ENCODE measurements around the gene SH2D1B. TPM values are rescaled to one million over a fixed set of nuclear protein-coding genes. Genes with fewer than 3 reads are reported as not detected.

Gene SH2D1B
- total and polyA plus RNA-seq, 10 of the 15 experiments (the other 5 are each of a cell fraction or from before 2014, with no cell fraction given), result 0.18 TPM; not detected in 9

- no peak for TF ChIP-seq ZNF592 (IDR thresholded peaks at IDR 0.05)
These were observed 37.5 kb downstream of the SH2D1B start (continued) for GRCh38 chr1:162374406-162374805.

DNA sequence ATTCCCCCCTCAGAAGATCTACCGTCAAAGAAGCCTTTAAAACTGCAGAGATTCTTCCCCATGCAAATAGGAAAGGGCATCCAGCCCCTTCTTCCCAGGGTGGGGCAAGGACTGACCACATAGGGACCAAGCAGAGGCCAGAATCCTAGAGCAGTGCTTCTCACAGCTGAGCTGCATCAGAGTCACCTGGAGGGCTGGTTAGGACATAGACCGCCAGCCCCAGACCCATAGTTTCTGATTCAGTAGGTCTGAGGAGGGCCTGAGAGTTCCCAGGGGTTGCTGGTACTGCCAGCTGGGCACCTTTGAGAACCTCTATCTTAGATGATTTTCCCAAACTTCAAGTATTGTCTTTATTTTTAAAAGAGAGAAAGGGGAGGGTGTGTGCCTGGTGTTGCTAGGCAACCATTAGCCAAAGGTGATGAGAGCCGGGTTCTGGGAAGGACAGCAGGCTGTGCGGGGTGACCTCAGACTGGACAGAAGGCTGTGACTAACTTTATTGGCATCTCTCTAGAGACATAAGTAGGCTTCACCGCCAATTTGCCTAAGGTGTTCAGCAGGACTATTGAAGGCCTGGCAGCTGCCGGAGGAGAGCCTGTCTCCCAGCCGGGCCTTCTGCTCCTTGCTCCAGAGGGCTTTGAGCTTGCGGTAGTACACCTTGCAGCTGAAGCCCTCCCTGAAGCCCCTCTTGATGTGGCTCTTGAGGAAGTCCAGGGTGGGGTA, 38.2 kb downstream of the SH2D1B start:
- Histone ChIP-seq H3K9ac (ENCODE audit: control insufficient read depth, insufficient read depth, low read length) (no peak overlapping the region), H3K4me2 (ENCODE audit: control insufficient read depth, insufficient read depth) (no peak overlapping the region), H4K20me1 (ENCODE audit: control insufficient read depth, insufficient read depth) (no peaks in the 10 kb centered on the region; the same call in 1 of the 2 replicates), H2AFZ (ENCODE audit: control insufficient read depth, low read depth, low read length) (no peak overlapping the region), H3K36me3 (ENCODE audit: control insufficient read depth in 2 of 2, insufficient read depth in 2 of 2, low read length in 1 of 2) (no peaks in the 10 kb centered on the region), H3K79me2 (ENCODE audit: control insufficient read depth, insufficient read depth, low read length) (no peaks in the 10 kb centered on the region), H3K4me3 (no peak overlapping the region), H3K27ac (ENCODE audit: control insufficient read depth, insufficient read depth) (no peak overlapping the region), H3K4me1 (ENCODE audit: control insufficient read depth, insufficient read depth, low read length) (no peaks in the 10 kb centered on the region), H3K27me3 (replicated peaks in 1 of 2; ENCODE audit: control insufficient read depth in 2 of 2, insufficient read depth in 2 of 2, low read length in 1 of 2) (no peaks in the 10 kb centered on the region), H3K9me3 (replicated peaks; ENCODE audit: control insufficient read depth, insufficient read depth, low read length) (no peaks in the 10 kb centered on the region)
- intact Hi-C loops (cut with micrococcal nuclease; ENCODE audit: unreplicated experiment), result no loop called here
- ChIA-PET RAD21 (ENCODE audit: unreplicated experiment) (no interaction called here), CTCF (no interaction called here), POLR2A (no interaction called here), SMC1A (ENCODE audit: uncharacterized antibody, unreplicated experiment) (interaction anchor here (1.9 kb wide), 1 partner anchor 14 kb away, joined by 5 read pairs; no protein-coding TSS in a partner anchor)
- in situ Hi-C loops (cut with MboI), result no loop called here
- 63% methylated on average over 8 of the region's 8 CpGs for WGBS (ENCODE audit: insufficient coverage, insufficient replicate concordance, low lambda C conversion rate, missing lambda C conversion rate)
- BruUV-seq (replicated peaks), result no TSS peak
- TF ChIP-seq, protein P1, sequence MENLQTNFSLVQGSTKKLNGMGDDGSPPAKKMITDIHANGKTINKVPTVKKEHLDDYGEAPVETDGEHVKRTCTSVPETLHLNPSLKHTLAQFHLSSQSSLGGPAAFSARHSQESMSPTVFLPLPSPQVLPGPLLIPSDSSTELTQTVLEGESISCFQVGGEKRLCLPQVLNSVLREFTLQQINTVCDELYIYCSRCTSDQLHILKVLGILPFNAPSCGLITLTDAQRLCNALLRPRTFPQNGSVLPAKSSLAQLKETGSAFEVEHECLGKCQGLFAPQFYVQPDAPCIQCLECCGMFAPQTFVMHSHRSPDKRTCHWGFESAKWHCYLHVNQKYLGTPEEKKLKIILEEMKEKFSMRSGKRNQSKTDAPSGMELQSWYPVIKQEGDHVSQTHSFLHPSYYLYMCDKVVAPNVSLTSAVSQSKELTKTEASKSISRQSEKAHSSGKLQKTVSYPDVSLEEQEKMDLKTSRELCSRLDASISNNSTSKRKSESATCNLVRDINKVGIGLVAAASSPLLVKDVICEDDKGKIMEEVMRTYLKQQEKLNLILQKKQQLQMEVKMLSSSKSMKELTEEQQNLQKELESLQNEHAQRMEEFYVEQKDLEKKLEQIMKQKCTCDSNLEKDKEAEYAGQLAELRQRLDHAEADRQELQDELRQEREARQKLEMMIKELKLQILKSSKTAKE (IDR thresholded peaks at IDR 0.05; ENCODE audit: low read depth, poor library complexity, severe bottlenecking), result no peak
- no peak for DNase-seq (ENCODE audit: low read depth, low spot score)
- FAIRE-seq, result no peak
- ATAC-seq, result no peak
